Sciatic nerve (tissue), 2 donors: ENCODE data around the gene GAL3ST2. TPM values are rescaled to one million over a fixed set of nuclear protein-coding genes. Genes with fewer than 3 reads are reported as not detected.
"Not testable (repeated sequence)": the region's sequence is repeated elsewhere in the genome, so short reads cannot be mapped to it uniquely, and the experiment has no call there.

ENCODE experiments used
- ATAC-seq: fragments of 200-7000 bp; cut with Tn5 transposase; one replicate; pipeline ENCODE4 v1.9.1; 2020; ENCODE audit warnings: mild to moderate bottlenecking, moderate library complexity
- DNase-seq: peaks from one replicate; pipeline ENCODE4 v3.0.0-alpha.2; 2020; ENCODE audit warnings: low spot score
- intact Hi-C: fragments of 100-400 bp; cut with DNase I; formaldehyde crosslinking; loops from one replicate; pipeline ENCODE4 v1.14.2; 2022
- total RNA-seq: library from RNA; stranded (reverse); fragmentation: NEBNext Ultra II Directional; extraction: Animal tissue kit (Norgen Biotek cat#: 25700); gene quantifications from one replicate; pipeline ENCODE4 v1.2.1, GENCODE V29; 2021
- donor health status: DM: no; HTN: no; CAD: no.
- donor health status: DM: no; HTN: no; CAD: no.

Gene GAL3ST2
- total RNA-seq, 1 donor from 2014 or later: not detected

GRCh38 chr2:241777686-241778627 lies 1.3 kb downstream of the GAL3ST2 start:
- ATAC-seq (no peak), DNase-seq (peak; percentile 48)
- intact Hi-C loops: no loop called here

- ATAC-seq: no peak
- no peak for DNase-seq
- intact Hi-C loops: no loop called here
Measured at GRCh38 chr2:241780939-241781569, 4.4 kb downstream of the GAL3ST2 start.

GRCh38 chr2:241782053-241782452 lies 5.4 kb downstream of the GAL3ST2 start:
- DNase-seq, intact Hi-C loops, ATAC-seq: not testable (repeated sequence)

GRCh38 chr2:241788135-241788534 lies 11.5 kb downstream of the GAL3ST2 start:
- ATAC-seq: no peak
- DNase-seq: no peak
- intact Hi-C loops: no loop called here

GRCh38 chr2:241788572-241788971 lies 11.9 kb downstream of the GAL3ST2 start:
- no peak for DNase-seq
- no peak for ATAC-seq
- intact Hi-C loops: no loop called here

GRCh38 chr2:241791385-241791784 lies 14.8 kb downstream of the GAL3ST2 start:
- not testable (repeated sequence) for DNase-seq, ATAC-seq

GRCh38 chr2:241793385-241793784 lies 16.8 kb downstream of the GAL3ST2 start:
- intact Hi-C loops: no loop called here
- no peak for DNase-seq

More at GRCh38 chr2:241791385-241791784, 14.8 kb downstream of the GAL3ST2 start:
- intact Hi-C loops: not testable (repeated sequence)

DNA sequence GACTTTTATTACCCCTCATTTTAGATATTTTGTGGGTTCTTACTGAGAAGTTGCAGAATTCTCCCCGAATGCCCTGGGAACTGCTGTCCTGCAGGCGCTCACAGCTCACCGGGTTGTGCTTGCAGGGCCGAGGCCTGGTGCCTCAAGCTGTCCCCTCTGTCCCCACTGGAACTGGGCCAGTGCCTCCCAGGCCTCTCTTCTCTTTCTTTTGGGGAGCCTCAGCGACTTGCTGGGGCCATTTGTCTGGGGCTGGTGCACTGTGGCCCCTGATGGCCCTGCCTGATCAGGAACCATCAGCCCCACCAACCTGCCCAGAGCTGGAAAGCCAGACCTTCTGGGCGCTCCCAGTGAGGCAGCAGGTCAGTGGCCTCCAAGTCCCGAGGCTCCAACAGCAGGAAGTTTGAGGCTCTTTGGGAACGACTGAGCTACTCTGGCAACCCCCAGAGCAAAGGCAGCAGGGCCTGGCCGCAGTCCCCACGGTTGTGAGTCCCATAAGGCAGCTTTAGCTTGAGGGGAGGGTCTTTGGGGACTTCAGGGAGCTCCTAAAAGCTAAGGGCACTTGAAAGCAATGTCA lies 17.7 kb downstream of the GAL3ST2 start:
- intact Hi-C loops: no loop called here
- DNase-seq (no peak), ATAC-seq (no peak)

More at GRCh38 chr2:241793385-241793784, 16.8 kb downstream of the GAL3ST2 start:
- ATAC-seq: no peak

DNA sequence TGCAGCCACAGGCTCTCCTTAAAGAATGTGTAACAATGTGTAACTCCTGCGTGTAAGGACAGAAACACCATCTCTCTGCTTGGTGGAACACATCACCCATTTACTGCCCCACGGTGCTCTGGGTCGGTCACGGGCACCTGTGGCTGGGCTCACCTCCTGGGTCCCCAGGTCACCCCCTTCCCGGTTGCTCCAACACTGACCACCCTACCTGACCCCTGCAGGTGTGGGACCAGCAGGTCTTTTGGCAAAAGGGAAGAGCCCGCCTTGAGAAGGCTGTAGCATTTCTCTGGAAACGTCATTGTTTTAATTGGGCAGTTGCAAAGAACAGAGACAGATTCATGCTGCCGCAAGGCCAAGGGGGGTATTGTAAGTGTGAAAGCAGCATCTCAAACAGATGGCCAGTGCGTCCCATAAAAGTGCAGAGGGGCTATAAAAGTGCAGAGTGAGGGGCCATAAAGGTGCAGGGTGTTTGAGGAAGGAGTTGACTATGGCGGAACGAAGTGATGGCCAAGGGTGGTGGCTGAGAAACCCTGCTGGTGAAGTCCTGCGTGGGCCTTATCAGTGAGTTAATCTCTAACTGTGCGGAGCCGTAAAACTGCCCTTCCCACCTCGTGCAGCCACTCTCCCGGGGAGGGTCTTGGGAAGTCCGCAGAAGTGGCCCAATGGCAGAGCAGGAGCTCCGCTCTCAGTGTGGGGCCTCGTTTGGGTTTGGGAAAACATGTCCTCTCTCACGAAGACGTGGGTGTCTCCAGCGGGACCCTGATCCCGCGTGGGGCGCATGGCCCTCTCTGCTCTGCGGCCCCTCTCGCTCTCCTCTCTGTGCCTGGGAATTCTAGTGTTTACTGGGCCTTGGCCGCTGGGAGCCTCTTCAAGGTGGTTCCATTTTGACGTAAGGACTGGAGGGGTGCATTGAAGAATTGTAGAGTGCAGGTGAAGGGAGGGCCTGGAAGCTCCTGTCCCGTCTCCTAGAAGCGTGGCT lies 18.7 kb downstream of the GAL3ST2 start:
- intact Hi-C loops: no loop called here
- ATAC-seq (no peak), DNase-seq (no peak)

GRCh38 chr2:241796209-241796608 lies 19.6 kb downstream of the GAL3ST2 start:
- DNase-seq (no peak), ATAC-seq (no peak)
- intact Hi-C loops: no loop called here

GRCh38 chr2:241796610-241797138 lies 20.1 kb downstream of the GAL3ST2 start:
- no peak for DNase-seq
- intact Hi-C loops: no loop called here
- no peak for ATAC-seq

DNA sequence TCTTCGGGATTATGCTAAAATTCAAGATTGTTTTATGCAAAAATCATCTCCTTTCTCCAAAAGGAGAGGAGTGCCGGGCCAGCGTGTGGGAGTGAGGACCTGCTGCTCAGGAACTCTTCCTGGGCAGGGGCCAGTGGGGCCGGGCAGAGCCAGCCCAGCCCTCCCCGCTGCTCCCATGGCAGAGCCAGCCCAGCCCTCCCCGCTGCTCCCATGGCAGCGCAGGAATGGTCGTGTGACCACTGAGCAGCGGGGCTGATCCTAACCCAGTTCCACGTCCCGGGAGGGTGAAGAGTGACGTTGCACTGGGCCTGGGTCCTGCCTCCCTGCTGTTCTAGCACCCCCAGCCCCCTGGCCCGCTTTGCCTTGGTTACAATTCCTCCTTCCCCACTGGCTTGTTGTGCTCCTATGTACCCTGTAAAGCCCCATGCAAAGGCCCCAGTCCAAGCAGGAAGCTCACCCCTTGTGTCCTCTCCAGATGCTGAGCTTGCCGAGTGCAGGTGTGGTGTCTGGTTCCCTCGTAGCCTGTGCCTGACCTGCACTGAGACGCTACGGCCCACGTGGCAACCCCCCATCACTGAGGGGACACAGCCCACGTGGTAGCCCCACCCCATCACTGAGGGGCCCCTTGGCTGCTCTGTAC lies 20.9 kb downstream of the GAL3ST2 start:
- no peak for ATAC-seq
- DNase-seq: peak; percentile 45
- intact Hi-C loops: no loop called here

DNA sequence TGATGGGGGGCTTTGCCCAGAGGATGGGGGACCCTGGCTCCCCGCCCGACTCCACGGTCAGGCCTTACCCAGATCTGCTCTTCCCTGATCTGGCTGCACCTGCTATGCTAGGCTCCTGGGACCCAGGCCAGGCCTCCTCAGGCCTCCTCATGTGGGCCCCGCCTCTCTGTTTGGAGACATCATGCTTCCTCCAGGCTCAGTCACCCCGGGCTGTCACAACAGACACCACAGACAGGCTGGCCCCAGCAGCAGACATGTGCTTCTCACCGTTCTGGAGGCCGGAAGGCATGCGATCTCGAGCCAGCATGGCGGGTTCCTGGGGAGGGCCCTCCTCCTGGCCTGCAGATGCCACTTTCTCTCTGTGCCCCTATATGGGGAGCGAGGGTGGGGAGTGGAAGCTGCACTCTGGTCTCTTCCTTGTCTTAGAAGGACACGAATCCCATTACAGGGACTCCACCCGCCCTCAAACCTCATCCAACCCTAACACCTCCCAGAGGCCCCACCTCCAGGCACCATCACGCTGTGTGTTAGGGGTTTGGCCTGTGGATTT lies 21.5 kb downstream of the GAL3ST2 start:
- intact Hi-C loops: no loop called here
- ATAC-seq: no peak

DNA sequence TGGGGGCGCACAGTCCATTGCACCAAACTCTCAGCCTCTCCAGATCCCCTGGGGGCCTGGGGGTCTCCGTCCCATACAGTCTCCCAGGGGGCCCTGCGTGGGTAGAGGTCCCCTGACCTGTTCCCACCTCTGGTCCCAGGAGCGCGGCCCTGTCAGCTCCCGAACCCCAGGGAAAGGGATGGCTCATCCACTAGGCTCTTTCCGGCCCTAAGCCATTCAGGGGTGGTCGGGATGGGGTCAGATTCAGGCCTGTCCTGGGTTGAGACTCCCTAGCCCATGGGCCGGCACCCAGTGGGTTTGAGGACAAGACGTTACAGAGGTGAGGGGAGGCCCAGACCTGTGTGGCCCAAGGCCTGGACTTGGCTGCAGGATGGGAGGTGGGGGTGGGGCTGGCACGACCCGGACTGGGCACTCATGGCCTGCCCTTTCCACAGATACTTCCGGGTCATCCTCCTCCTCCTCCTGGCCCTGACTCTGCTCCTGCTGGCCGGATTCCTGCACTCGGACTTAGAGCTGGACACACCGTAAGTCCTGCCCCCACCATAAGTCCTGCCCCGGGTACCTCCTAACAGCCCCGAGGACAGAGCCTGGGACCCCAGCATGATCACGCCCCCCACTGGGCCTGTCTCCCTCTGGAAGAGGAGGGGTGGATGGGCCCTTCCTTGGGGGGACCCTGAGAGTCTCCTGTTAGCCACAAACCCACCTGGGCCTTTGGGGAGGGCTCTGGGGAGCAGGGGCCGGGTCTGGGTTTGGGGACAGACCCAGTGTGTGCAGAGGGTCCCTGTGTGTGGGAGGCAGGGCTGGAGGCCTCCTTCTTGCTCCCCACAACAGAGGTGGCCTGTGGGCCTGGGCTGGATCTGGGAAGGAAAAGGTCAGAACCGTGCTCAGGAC lies 22.3 kb downstream of the GAL3ST2 start:
- ATAC-seq (no peak), DNase-seq (no peak)
- intact Hi-C loops: no loop called here

More for the DNA sequence above, 21.5 kb downstream of the GAL3ST2 start:
- no peak for DNase-seq

DNA sequence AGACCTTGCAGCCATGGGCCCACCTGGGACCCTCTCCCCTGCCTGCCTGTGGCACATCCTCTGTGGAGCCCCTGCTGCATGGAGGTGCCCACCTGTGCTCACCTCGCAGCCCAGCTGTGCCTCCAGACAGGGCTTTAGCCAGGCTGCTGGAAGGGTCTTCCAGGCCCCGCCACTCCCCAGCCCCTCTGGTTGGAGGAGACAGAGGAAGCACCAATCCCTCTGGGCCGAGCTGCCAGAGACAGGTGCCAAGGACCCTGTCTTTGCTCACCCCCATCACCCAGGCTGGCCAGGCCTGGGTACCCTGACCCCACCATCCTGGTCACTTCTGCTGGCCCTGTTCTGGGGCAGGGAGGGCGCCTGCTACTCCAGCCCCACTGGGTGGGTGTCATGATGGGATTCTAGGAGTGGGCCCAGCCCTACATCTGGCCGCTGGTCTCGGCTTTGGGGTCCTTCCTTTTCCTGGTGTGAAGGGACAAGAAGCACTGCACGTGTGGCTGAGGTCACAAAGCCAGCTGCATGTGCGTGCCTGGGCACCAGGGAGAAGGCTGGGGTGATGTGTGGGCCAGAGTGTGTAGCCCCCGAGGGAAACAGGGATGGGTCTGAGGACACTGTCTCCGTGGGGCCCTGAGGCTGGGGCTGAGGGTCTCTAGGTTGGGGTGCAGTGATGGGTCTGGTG lies 23.0 kb downstream of the GAL3ST2 start:
- DNase-seq: peak; percentile 45
- intact Hi-C loops: no loop called here
- no peak for ATAC-seq
